KMS-11 (cell line): ENCODE measurements around the gene ABCB9.
A peak's percentile ranks its signal among the peaks of the same experiment; 100 is the strongest.

Source experiments
- H2AFZ ChIP-seq: fragments of 200-600 bp; sonication (generic); 2 replicates; pipeline ENCODE4 v1.6.1; 2016; ENCODE audit warnings: antibody characterized with exemption, mixed run types, low read depth
- H3K27ac ChIP-seq: fragments of 200-600 bp; sonication (generic); 2 replicates; pipeline ENCODE4 v1.6.1; 2016; ENCODE audit warnings: mild to moderate bottlenecking, mixed run types
- H3K27me3 ChIP-seq: fragments of 200-600 bp; sonication (generic); 2 replicates; pipeline ENCODE4 v1.6.1; 2017; ENCODE audit warnings: mild to moderate bottlenecking, low read depth, mixed run types, moderate library complexity; ENCODE audit not compliant: insufficient read depth
- H3K36me3 ChIP-seq: fragments of 200-600 bp; sonication (generic); 2 replicates; pipeline ENCODE4 v1.6.1; 2017; ENCODE audit warnings: mild to moderate bottlenecking, mixed run types; ENCODE audit not compliant: insufficient read depth
- H3K4me1 ChIP-seq: fragments of 200-600 bp; sonication (generic); 2 replicates; pipeline ENCODE4 v1.6.1; 2016; ENCODE audit warnings: mild to moderate bottlenecking, low read depth, mixed run types; ENCODE audit not compliant: poor library complexity, severe bottlenecking
- H3K4me2 ChIP-seq: fragments of 200-600 bp; sonication (generic); 2 replicates; pipeline ENCODE4 v1.7.0; 2016; ENCODE audit warnings: mild to moderate bottlenecking, mixed run types
- H3K4me3 ChIP-seq: fragments of 200-600 bp; sonication (generic); IDR thresholded peaks from 2 replicates; pipeline ENCODE4 v1.6.1; 2017; ENCODE audit warnings: low read depth, low read length, mixed read lengths; ENCODE audit not compliant: insufficient read depth
- H3K79me2 ChIP-seq: fragments of 200-600 bp; sonication (generic); 2 replicates; pipeline ENCODE4 v1.6.1; 2016; ENCODE audit warnings: low read depth, mixed run types; ENCODE audit not compliant: insufficient read depth
- H3K9ac ChIP-seq: fragments of 200-600 bp; sonication (generic); 2 replicates; pipeline ENCODE4 v1.6.1; 2016; ENCODE audit warnings: mild to moderate bottlenecking, mixed run types
- H4K20me1 ChIP-seq: fragments of 200-600 bp; sonication (generic); 2 replicates; pipeline ENCODE4 v1.6.1; 2016; ENCODE audit warnings: mild to moderate bottlenecking, mixed run types; ENCODE audit not compliant: insufficient read depth
- CTCF ChIP-seq: fragments of 200-600 bp; sonication (generic); conservative IDR thresholded peaks from 2 replicates; pipeline ENCODE4 v1.6.1; 2017; ENCODE audit warnings: low read depth, mild to moderate bottlenecking, antibody characterized with exemption, low read length, moderate library complexity, mixed read lengths

The ABCB9 gene

GRCh38 chr12:122951979-122952892, 14.0 kb downstream of the ABCB9 start:
- H3K9ac ChIP-seq = no peak overlapping the region
- no peaks in the 10 kb centered on the region for H4K20me1 ChIP-seq
- no peak overlapping the region for H3K4me3 ChIP-seq
- no peaks in the 10 kb centered on the region for H3K36me3 ChIP-seq
- no peak overlapping the region for H2AFZ ChIP-seq
- H3K4me2 ChIP-seq = no peak overlapping the region
- no peaks in the 10 kb centered on the region for H3K79me2 ChIP-seq
- H3K4me1 ChIP-seq = peaks cover 16% of the 10 kb centered on the region
- peak; percentile 79 for TF ChIP-seq CTCF
- no peak overlapping the region for H3K27ac ChIP-seq
- H3K27me3 ChIP-seq = no peaks in the 10 kb centered on the region

GRCh38 chr12:122951406-122951805, 14.9 kb downstream of the ABCB9 start:
- H3K4me2 ChIP-seq = no peak overlapping the region
- H2AFZ ChIP-seq = no peak overlapping the region
- no peaks in the 10 kb centered on the region for H3K36me3 ChIP-seq
- no peak for TF ChIP-seq CTCF
- H4K20me1 ChIP-seq = no peaks in the 10 kb centered on the region
- no peak overlapping the region for H3K4me3 ChIP-seq
- no peak overlapping the region for H3K27ac ChIP-seq
- H3K9ac ChIP-seq = no peak overlapping the region
- no peaks in the 10 kb centered on the region for H3K27me3 ChIP-seq
- H3K79me2 ChIP-seq = no peaks in the 10 kb centered on the region
- H3K4me1 ChIP-seq = peaks cover 16% of the 10 kb centered on the region

GRCh38 chr12:122949816-122950675, 16.2 kb downstream of the ABCB9 start:
- H3K27me3 ChIP-seq = no peaks in the 10 kb centered on the region
- no peak overlapping the region for H3K9ac ChIP-seq
- H3K27ac ChIP-seq = no peak overlapping the region
- no peaks in the 10 kb centered on the region for H4K20me1 ChIP-seq
- peaks cover 16% of the 10 kb centered on the region for H3K4me1 ChIP-seq
- H3K36me3 ChIP-seq = no peaks in the 10 kb centered on the region
- no peak overlapping the region for H3K4me3 ChIP-seq
- no peak for TF ChIP-seq CTCF
- H2AFZ ChIP-seq = no peak overlapping the region
- no peaks in the 10 kb centered on the region for H3K79me2 ChIP-seq
- no peak overlapping the region for H3K4me2 ChIP-seq

- Histone ChIP-seq H3K27me3 (no peaks in the 10 kb centered on the region), H3K9ac (no peak overlapping the region), H3K79me2 (no peaks in the 10 kb centered on the region), H3K4me3 (no peak overlapping the region), H3K36me3 (no peaks in the 10 kb centered on the region), H2AFZ (no peak overlapping the region), H3K4me2 (no peak overlapping the region), H3K4me1 (peaks cover 16% of the 10 kb centered on the region), H3K27ac (no peak overlapping the region), H4K20me1 (no peaks in the 10 kb centered on the region)
- TF ChIP-seq CTCF = no peak
Observed at GRCh38 chr12:122949405-122949804, 16.9 kb downstream of the ABCB9 start.
